SK-N-SH (cell line): ENCODE data around the gene PRPF6. TPM values are rescaled to one million over a fixed set of nuclear protein-coding genes. Genes with fewer than 3 reads are reported as not detected.

Experiments
- CTCF ChIA-PET: fragments of 300-600, 350-600 bp; formaldehyde crosslinking; extraction: SDS; loops from one replicate; lab custom pipeline; 2021; lab: Yijun Ruan, JAX
- POLR2A ChIA-PET: fragments of 350-600 bp; sonication (Branson Sonifier 250); formaldehyde crosslinking; extraction: SDS; loops from one replicate; lab custom pipeline; 2020; ENCODE audit warnings: antibody characterized with exemption, inconsistent platforms; lab: Yijun Ruan, JAX
- DNase-seq: peaks from one replicate; pipeline ENCODE4 v3.0.0; 2012
- H2AFZ ChIP-seq: fragments of 200-600 bp; sonication (generic); 2 replicates; pipeline ENCODE4 v1.8.1; 2016; ENCODE audit warnings: antibody characterized with exemption, mild to moderate bottlenecking, low read depth
- H3F3A ChIP-seq: fragments of 200-600 bp; sonication (generic); replicated peaks from 2 replicates; pipeline ENCODE3; 2016; ENCODE audit warnings: antibody characterized with exemption, mild to moderate bottlenecking; ENCODE audit not compliant: insufficient read depth
- H3K27ac ChIP-seq, 2 experiments: fragments of 200-500 bp in 1 of 2; fragments of 200-600 bp in 1 of 2; sonication (Bioruptor generic) in 1 of 2; sonication (generic), shearing (Covaris generic) in 1 of 2; 2 replicates each; pipeline versions ENCODE4 v1.5.1 to v1.6.1; 2014 to 2016; ENCODE audit warnings: low read depth in 2 of 2, inconsistent platforms in 1 of 2, low read length in 1 of 2, mild to moderate bottlenecking in 1 of 2, mixed read lengths in 1 of 2
- H3K27me3 ChIP-seq: fragments of 200-600 bp; sonication (generic), shearing (Covaris generic); 2 replicates; pipeline ENCODE4 v1.6.1; 2016; ENCODE audit warnings: mixed run types; ENCODE audit not compliant: insufficient read depth
- H3K36me3 ChIP-seq, 2 experiments: fragments of 200-500 bp in 1 of 2; fragments of 200-600 bp in 1 of 2; sonication (Bioruptor generic) in 1 of 2; sonication (generic) in 1 of 2; replicated peaks in 1 of 2; 2 replicates each; pipeline versions ENCODE3 to v1.5.1; 2014 to 2016; ENCODE audit warnings: low read length in 1 of 2, mild to moderate bottlenecking in 1 of 2; ENCODE audit not compliant: insufficient read depth in 2 of 2, control insufficient read depth in 1 of 2
- H3K4me1 ChIP-seq, 2 experiments: fragments of 200-500 bp in 1 of 2; fragments of 200-600 bp in 1 of 2; sonication (Bioruptor generic) in 1 of 2; sonication (generic), shearing (Covaris generic) in 1 of 2; 2 replicates each; pipeline versions ENCODE4 v1.5.1 to v1.6.1; 2014 to 2016; ENCODE audit warnings: low read depth in 1 of 2, low read length in 1 of 2, mixed run types in 1 of 2; ENCODE audit not compliant: insufficient read depth in 2 of 2, control insufficient read depth in 1 of 2
- H3K4me2 ChIP-seq: fragments of 200-600 bp; sonication (generic), shearing (Covaris generic); 2 replicates; pipeline ENCODE4 v1.6.1; 2017; ENCODE audit warnings: mixed run types
- H3K4me3 ChIP-seq, 2 experiments: fragments of 200-500 bp in 1 of 2; fragments of 200-600 bp in 1 of 2; sonication (Bioruptor generic) in 1 of 2; sonication (generic), shearing (Covaris generic) in 1 of 2; 2 replicates each; pipeline versions ENCODE4 v1.5.1 to v1.8.1; 2014 to 2016; ENCODE audit warnings: low read depth in 2 of 2, inconsistent platforms in 1 of 2, low read length in 1 of 2, mild to moderate bottlenecking in 1 of 2, mixed read lengths in 1 of 2, moderate library complexity in 1 of 2
- H3K79me2 ChIP-seq: fragments of 200-600 bp; sonication (generic); 2 replicates; pipeline ENCODE4 v1.8.1; 2017; ENCODE audit warnings: mild to moderate bottlenecking; ENCODE audit not compliant: insufficient read depth
- H3K9ac ChIP-seq: fragments of 200-600 bp; sonication (generic); 2 replicates; pipeline ENCODE4 v1.6.1; 2017; ENCODE audit warnings: mixed run types
- H3K9me2 ChIP-seq: fragments of 200-600 bp; sonication (generic); 2 replicates; pipeline ENCODE4 v1.6.1; 2017; ENCODE audit warnings: mixed run types
- H3K9me3 ChIP-seq: fragments of 200-600 bp; sonication (generic); 2 replicates; pipeline ENCODE4 v1.6.1; 2017; ENCODE audit warnings: mixed run types, mild to moderate bottlenecking, moderate library complexity
- H4K20me1 ChIP-seq: fragments of 200-600 bp; sonication (generic); 2 replicates; pipeline ENCODE4 v1.6.1; 2017; ENCODE audit warnings: mild to moderate bottlenecking, mixed run types; ENCODE audit not compliant: insufficient read depth
- CTCF ChIP-seq: fragments of 200-600 bp; sonication (generic); IDR thresholded peaks from 2 replicates; pipeline ENCODE4 v1.6.1; 2017; ENCODE audit warnings: antibody characterized with exemption, mild to moderate bottlenecking, moderate library complexity
- ELF1 ChIP-seq: IDR thresholded peaks from 2 replicates; pipeline ENCODE4 v1.4.0; 2012
- FOXJ3 ChIP-seq: sonication (generic); formaldehyde crosslinking; IDR thresholded peaks from 2 replicates; pipeline ENCODE4 v1.5.1; 2020; ENCODE audit warnings: mild to moderate bottlenecking, missing genetic modification reagents
- GABPA ChIP-seq: IDR thresholded peaks from 2 replicates; pipeline ENCODE4 v1.4.0; 2012; ENCODE audit warnings: low read depth, mild to moderate bottlenecking
- GATA2 ChIP-seq: sonication (generic); formaldehyde crosslinking; IDR thresholded peaks from 2 replicates; pipeline ENCODE4 v1.5.0; 2020; ENCODE audit warnings: mild to moderate bottlenecking, missing genetic modification reagents
- IRF3 ChIP-seq: fragments of 150-350 bp; IDR thresholded peaks from 2 replicates; pipeline ENCODE4 v1.6.1; 2016; ENCODE audit warnings: mild to moderate bottlenecking, low read depth, low read length
- MAX ChIP-seq: IDR thresholded peaks from 2 replicates; pipeline ENCODE4 v1.4.0; 2012; ENCODE audit warnings: low read depth
- NRF1 ChIP-seq: IDR thresholded peaks from 2 replicates; pipeline ENCODE4 v1.6.1; 2012; ENCODE audit warnings: low read depth, mild to moderate bottlenecking, low read length
- PBX3 ChIP-seq: IDR thresholded peaks from 2 replicates; pipeline ENCODE4; 2012
- RAD21 ChIP-seq: IDR thresholded peaks from 2 replicates; pipeline ENCODE4 v1.6.1; 2012; ENCODE audit warnings: mild to moderate bottlenecking, low read length
- RFX5 ChIP-seq: IDR thresholded peaks from 2 replicates; pipeline ENCODE4 v1.6.1; 2012; ENCODE audit warnings: mild to moderate bottlenecking, improper control_type of control experiment, low read length
- SMC3 ChIP-seq: IDR thresholded peaks from 2 replicates; pipeline ENCODE4 v1.6.1; 2012; ENCODE audit warnings: low read depth, low read length, improper control_type of control experiment
- TCF12 ChIP-seq: IDR thresholded peaks from 2 replicates; pipeline ENCODE4 v1.4.0; 2012
- USF1 ChIP-seq: IDR thresholded peaks from 2 replicates; pipeline ENCODE4 v1.4.0; 2012; ENCODE audit warnings: low read depth, borderline replicate concordance
- WGBS: methylation state at CpG from one replicate; pipeline ENCODE4 v1.1.6; 2017; ENCODE audit warnings: low lambda C conversion rate; 5-methylcytosine and 5-hydroxymethylcytosine counted together
- polyA plus RNA-seq, 3 experiments: library from polyadenylated mRNA; depleted of rRNA; stranded (reverse); fragments of >200 nt; gene quantifications; 2 replicates each; pipeline ENCODE4 v1.2.3, GENCODE V29; 2012

The PRPF6 gene
- polyA plus RNA-seq, 1 of the 3 experiments (the other 2 are of a cell fraction) = 59.1 TPM

GRCh38 chr20:64038565-64039292 lies 57.8 kb downstream of the PRPF6 start:
- POLR2A ChIA-PET = interaction anchor here (0.9 to 3.6 kb wide), 2 partner anchors 57 to 502 kb away, joined by 3 to 18 read pairs; partner anchors contain the start of gene PRPF6
- 0 out of 2 replicates have a peak overlapping the region, but pooled peaks have one; percentile 72 for H2AFZ ChIP-seq

More at GRCh38 chr20:64038565-64039292, 57.8 kb downstream of the PRPF6 start:
- Histone ChIP-seq H4K20me1 (0 out of 2 replicates have a peak, but pooled peaks cover 10% of the 10 kb centered on the region), H3K79me2 (no peaks in the 10 kb centered on the region), H3K9ac (no peak overlapping the region), H3K4me3 (peak overlapping the region; percentile 42 to 57), H3K4me1 (peaks cover 0 to 13% of the 10 kb centered on the region in 2 experiments; a peak in 1 of 4 replicates), H3K27me3 (no peaks in the 10 kb centered on the region), H3K9me3 (no peaks in the 10 kb centered on the region), H3K4me2 (peak overlapping the region; percentile 82; the same call in 1 of the 2 replicates), H3K36me3 (peaks cover 0 to 8% of the 10 kb centered on the region in 2 experiments), H3K27ac (no peak overlapping the region), H3K9me2 (no peaks in the 10 kb centered on the region), H3F3A (peaks cover under 1% of the 10 kb centered on the region)
- CTCF ChIA-PET = interaction anchor here (0.6 to 7.7 kb wide), 53 partner anchors 8 to 514 kb away, joined by 3 to 85 read pairs (median 4); partner anchors contain the start of genes LKAAEAR1, OPRL1, PRPF6 and RGS19
- peak; percentile 92 for DNase-seq
- no peak for TF ChIP-seq RFX5
- TF ChIP-seq IRF3 = no peak
- no peak for TF ChIP-seq GATA2 (CRISPR knock-in tag)
- TF ChIP-seq MAX = peak; percentile 77
- no peak for TF ChIP-seq FOXJ3 (CRISPR knock-in tag)
- peak; percentile 51 for TF ChIP-seq SMC3
- TF ChIP-seq RAD21 = peak; percentile 57
- TF ChIP-seq USF1 = no peak
- TF ChIP-seq PBX3 = no peak
- peak; percentile 65 for TF ChIP-seq CTCF
- TF ChIP-seq TCF12 = no peak
- no peak for TF ChIP-seq ELF1
- peak; percentile 36; the same call in 1 of the 2 replicates for TF ChIP-seq NRF1
- no peak for TF ChIP-seq GABPA
- WGBS = under 1% methylated on average over 31 of the region's 91 CpGs
